GM19351 (cell line): ENCODE results near the gene TOP3B.

Source experiments
- ATAC-seq: cut with Tn5 transposase; IDR thresholded peaks from one replicate; pipeline ENCODE4 v1.9.1; 2021; ENCODE audit warnings: mild to moderate bottlenecking, moderate library complexity; ENCODE audit not compliant: unreplicated experiment

The TOP3B gene

GRCh38 chr22:21909871-21910270, 72.7 kb downstream of the TOP3B start:
- no peak for ATAC-seq

- no peak for ATAC-seq
These were observed 74.7 kb downstream of the TOP3B start for GRCh38 chr22:21907638-21908522.
